Breast epithelium (tissue), 4 donors: ENCODE data around the gene CIBAR2. TPM values are rescaled to one million over a fixed set of nuclear protein-coding genes. Genes with fewer than 3 reads are reported as not detected.

Experiments
- DNase-seq, 2 donors: peaks; one replicate each; pipeline ENCODE4 v3.0.0-alpha.2; 2019; ENCODE audit warnings: low spot score in 2 of 2
- H3K27ac ChIP-seq, 2 donors: fragments of 200-600 bp; sonication (generic) in 1 of 2; one replicate each; pipeline ENCODE4 v1.5.1; 2016 to 2019; ENCODE audit warnings: mild to moderate bottlenecking in 1 of 2
- H3K27me3 ChIP-seq, 2 donors: fragments of 200-600 bp; sonication (generic) in 1 of 2; one replicate each; pipeline versions ENCODE4 v1.5.1 to v1.6.0; 2017 to 2019; ENCODE audit warnings: control low read depth in 1 of 2, mild to moderate bottlenecking in 1 of 2
- H3K36me3 ChIP-seq: fragments of 200-600 bp; one replicate; pipeline ENCODE4 v1.5.1; 2019
- H3K4me1 ChIP-seq, 2 donors: fragments of 200-600 bp; sonication (generic); one replicate each; pipeline ENCODE4 v1.5.1; 2016 to 2019; ENCODE audit warnings: control low read depth in 1 of 2
- H3K4me3 ChIP-seq, 3 donors: fragments of 200-600 bp; sonication (generic); 1 replicate in 2 of 3; 2 replicates in 1 of 3; pipeline ENCODE4 v1.5.1; 2016 to 2019; ENCODE audit warnings: mild to moderate bottlenecking in 3 of 3, moderate library complexity in 2 of 3
- H3K9me3 ChIP-seq, 2 donors: fragments of 200-600 bp; sonication (generic) in 1 of 2; one replicate each; pipeline ENCODE4 v1.5.1; 2016 to 2019; ENCODE audit warnings: control low read depth in 1 of 2
- POLR2A ChIP-seq: fragments of 450-650 bp; IDR thresholded peaks from one replicate; pipeline ENCODE4 v1.6.1; 2016; ENCODE audit warnings: antibody characterized with exemption, mild to moderate bottlenecking, moderate library complexity
- POLR2AphosphoS5 ChIP-seq, 3 donors: sonication (generic); formaldehyde crosslinking; IDR thresholded peaks; one replicate each; pipeline ENCODE4 v1.6.1; 2017; ENCODE audit warnings: antibody characterized with exemption in 3 of 3
- intact Hi-C: fragments of 100-400 bp; cut with DNase I; formaldehyde crosslinking; loops from one replicate; pipeline ENCODE4 v1.15.1; 2023; ENCODE audit warnings: low total_unique reads
- total RNA-seq, 3 donors: library from RNA; depleted of rRNA; stranded (reverse); fragments of >200 nt; gene quantifications; one replicate each; pipeline ENCODE4 v1.1.0, GENCODE V29; 2016
- TF ChIP-seq, protein P1 (sequence below), 3 donors: fragments of 450-650 bp; IDR thresholded peaks; one replicate each; pipeline ENCODE4 v1.5.1; 2016 to 2017; ENCODE audit warnings: antibody characterized with exemption in 3 of 3, mild to moderate bottlenecking in 3 of 3, moderate library complexity in 3 of 3

Gene CIBAR2
- total RNA-seq, 3 donors from 2014 or later, result not detected

DNA sequence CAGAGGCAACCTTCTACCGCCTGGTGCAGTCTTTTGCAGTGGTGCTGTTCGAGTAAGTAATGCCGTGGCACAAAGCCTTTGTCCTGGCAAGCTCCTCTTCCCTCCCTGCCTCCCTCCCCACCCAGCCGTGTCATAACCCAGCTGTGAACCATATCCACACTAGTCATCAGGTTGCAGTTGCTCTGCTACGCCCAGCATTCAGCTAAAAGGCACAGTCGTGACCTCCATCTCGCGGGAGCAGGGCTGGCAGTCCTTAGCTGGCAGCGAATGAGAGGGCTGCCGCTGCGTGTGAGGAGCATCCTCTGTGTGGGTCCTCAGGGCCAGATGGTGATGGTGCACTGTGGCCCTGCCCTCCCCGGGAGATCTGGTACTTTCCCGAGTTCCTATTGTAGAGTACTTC is 39.3 kb downstream of the CIBAR2 start:
- TF ChIP-seq POLR2A, result no peak
- peak in 1 of 3 donors; percentile 14 for TF ChIP-seq POLR2AphosphoS5 (IDR thresholded peaks at IDR 0.05)
- Histone ChIP-seq H3K9me3 (no peaks in the 10 kb centered on the region), H3K4me1 (no peaks in the 10 kb centered on the region), H3K27ac (no peak overlapping the region), H3K27me3 (no peaks in the 10 kb centered on the region), H3K4me3 (no peak overlapping the region), H3K36me3 (no peaks in the 10 kb centered on the region)
- no peak for DNase-seq
- intact Hi-C loops, result no loop called here

DNA sequence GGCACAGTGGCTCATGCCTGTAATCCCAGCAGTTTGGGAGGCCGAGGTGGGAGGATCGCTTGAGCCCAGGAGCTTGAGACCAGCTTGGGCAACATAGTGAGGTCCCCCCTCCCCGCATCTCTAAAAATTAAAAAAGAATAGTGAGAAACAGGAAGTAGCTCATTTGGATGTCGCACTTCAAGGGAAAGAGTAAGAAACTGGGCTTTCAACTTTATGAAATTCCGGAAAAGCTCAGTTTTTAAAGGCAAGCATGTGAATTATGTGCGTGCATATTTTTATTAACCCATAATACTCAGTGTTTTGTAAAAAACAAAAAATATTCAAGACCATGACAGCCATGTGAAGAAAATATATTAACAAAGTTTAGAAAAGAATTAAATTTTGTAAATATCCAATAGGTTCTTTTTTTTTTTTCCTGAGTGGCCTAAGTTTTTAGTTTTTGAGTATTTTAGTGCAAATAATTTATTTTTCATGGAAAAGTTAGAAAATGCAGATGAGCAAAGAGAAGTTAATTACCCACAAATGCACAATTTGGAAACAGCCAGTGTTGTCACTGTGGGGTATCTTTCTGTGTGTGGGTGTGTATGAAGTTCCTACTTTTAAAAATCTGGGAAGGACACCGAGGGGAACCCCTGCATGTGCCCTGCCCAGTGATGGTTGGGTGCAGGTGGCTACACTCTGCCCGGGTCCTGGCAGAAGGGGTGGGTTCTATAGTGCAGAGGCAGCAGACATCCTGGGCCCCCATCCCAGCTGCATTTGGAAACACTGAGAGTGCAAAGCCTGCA is 40.0 kb downstream of the CIBAR2 start:
- DNase-seq, result no peak
- TF ChIP-seq POLR2AphosphoS5 (IDR thresholded peaks at IDR 0.05), result no peak
- TF ChIP-seq, protein P1, sequence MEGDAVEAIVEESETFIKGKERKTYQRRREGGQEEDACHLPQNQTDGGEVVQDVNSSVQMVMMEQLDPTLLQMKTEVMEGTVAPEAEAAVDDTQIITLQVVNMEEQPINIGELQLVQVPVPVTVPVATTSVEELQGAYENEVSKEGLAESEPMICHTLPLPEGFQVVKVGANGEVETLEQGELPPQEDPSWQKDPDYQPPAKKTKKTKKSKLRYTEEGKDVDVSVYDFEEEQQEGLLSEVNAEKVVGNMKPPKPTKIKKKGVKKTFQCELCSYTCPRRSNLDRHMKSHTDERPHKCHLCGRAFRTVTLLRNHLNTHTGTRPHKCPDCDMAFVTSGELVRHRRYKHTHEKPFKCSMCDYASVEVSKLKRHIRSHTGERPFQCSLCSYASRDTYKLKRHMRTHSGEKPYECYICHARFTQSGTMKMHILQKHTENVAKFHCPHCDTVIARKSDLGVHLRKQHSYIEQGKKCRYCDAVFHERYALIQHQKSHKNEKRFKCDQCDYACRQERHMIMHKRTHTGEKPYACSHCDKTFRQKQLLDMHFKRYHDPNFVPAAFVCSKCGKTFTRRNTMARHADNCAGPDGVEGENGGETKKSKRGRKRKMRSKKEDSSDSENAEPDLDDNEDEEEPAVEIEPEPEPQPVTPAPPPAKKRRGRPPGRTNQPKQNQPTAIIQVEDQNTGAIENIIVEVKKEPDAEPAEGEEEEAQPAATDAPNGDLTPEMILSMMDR (IDR thresholded peaks at IDR 0.05), result no peak
- TF ChIP-seq POLR2A, result no peak
- intact Hi-C loops, result no loop called here
- no peak overlapping the region for H3K27ac ChIP-seq
- no peaks in the 10 kb centered on the region for H3K9me3 ChIP-seq
- no peaks in the 10 kb centered on the region for H3K27me3 ChIP-seq
- H3K36me3 ChIP-seq, result no peaks in the 10 kb centered on the region
- no peaks in the 10 kb centered on the region for H3K4me1 ChIP-seq
- H3K4me3 ChIP-seq, result no peak overlapping the region

DNA sequence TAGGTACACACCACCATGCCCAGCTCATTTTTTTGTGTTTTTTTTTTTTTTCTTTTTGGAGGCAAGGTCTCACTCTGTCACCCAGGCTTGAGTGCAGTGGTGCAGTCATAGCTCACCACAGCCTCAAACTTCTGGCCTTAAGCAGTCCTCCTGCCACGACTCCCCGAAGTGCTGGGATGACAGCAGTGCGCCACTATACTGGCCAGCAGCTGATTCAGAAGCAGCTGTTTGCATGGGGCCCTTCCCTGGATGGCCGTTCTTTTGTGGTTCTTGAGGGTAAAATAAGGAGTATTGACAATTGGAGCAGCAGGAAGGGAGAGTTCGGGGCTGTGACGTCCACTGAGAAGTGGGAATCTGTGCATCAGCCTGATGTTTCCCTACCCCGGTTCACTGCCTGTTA is 43.1 kb downstream of the CIBAR2 start:
- Histone ChIP-seq H3K27ac (no peak overlapping the region), H3K9me3 (no peaks in the 10 kb centered on the region), H3K27me3 (no peaks in the 10 kb centered on the region), H3K4me1 (no peaks in the 10 kb centered on the region), H3K36me3 (no peaks in the 10 kb centered on the region), H3K4me3 (no peak overlapping the region)
- DNase-seq, result no peak
- TF ChIP-seq POLR2AphosphoS5 (IDR thresholded peaks at IDR 0.05) (no peak), POLR2A (no peak)
- TF ChIP-seq, protein P1 (IDR thresholded peaks at IDR 0.05), result no peak
- intact Hi-C loops, result no loop called here

DNA sequence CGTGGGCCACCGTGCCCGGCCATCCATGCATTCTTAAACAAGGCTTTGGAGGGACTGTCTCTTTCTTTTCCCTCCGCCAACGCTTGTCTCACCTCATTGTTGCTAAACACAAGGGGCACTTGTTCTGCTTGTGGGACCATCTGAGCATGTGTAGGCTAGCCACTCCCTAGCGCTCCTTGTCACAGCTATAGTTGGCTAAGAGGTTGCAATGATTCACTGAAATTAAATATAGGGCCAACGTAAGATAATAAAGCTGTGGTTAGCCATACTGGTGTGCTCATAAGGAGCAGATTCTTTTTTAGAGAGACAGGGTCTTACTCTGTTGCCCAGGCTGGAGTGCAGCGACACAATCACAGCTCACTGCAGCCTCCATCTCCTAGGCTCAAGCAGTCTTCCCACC is 43.5 kb downstream of the CIBAR2 start:
- Histone ChIP-seq H3K36me3 (no peaks in the 10 kb centered on the region), H3K4me1 (no peaks in the 10 kb centered on the region), H3K4me3 (no peak overlapping the region), H3K27ac (no peak overlapping the region), H3K27me3 (no peaks in the 10 kb centered on the region), H3K9me3 (no peaks in the 10 kb centered on the region)
- DNase-seq, result no peak
- TF ChIP-seq, protein P1 (IDR thresholded peaks at IDR 0.05), result no peak
- no peak for TF ChIP-seq POLR2AphosphoS5 (IDR thresholded peaks at IDR 0.05)
- no peak for TF ChIP-seq POLR2A
- intact Hi-C loops, result no loop called here

DNA sequence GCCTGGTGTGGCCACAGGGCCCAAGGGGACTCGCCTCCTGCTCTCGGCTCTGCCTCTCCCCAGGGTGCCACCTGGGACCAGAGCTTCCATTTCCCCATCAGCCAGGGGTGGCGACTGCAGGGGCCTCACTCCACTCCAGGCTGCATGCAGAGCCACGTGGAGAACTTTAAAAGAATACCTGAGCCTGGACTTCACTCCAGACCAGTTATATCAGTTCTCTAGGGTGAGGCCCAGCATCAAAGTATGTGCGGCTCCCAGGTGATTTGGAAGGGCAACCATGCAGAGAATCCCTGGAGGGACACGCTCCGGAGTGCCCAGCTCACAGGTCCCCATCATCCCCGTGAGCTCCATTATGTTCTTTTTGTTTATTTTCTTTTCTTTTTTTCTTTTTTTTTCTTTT is 44.8 kb downstream of the CIBAR2 start:
- H3K27ac ChIP-seq, result no peak overlapping the region
- intact Hi-C loops, result no loop called here
- H3K9me3 ChIP-seq, result no peaks in the 10 kb centered on the region
- no peak overlapping the region for H3K4me3 ChIP-seq
- no peaks in the 10 kb centered on the region for H3K4me1 ChIP-seq
- TF ChIP-seq, protein P1 (IDR thresholded peaks at IDR 0.05), result no peak
- TF ChIP-seq POLR2AphosphoS5 (IDR thresholded peaks at IDR 0.05) (no peak), POLR2A (no peak)
- H3K27me3 ChIP-seq, result no peaks in the 10 kb centered on the region
- no peaks in the 10 kb centered on the region for H3K36me3 ChIP-seq
- no peak for DNase-seq
